CD4-positive, alpha-beta T cell treated with Interleukin-1 beta for 1 hour (primary cell): ENCODE data around the gene TXNRD2.
A peak's percentile ranks its signal among the peaks of the same experiment; 100 is the strongest.
"Not testable (repeated sequence)": the region's sequence is repeated elsewhere in the genome, so short reads cannot be mapped to it uniquely, and the experiment has no call there.

Source experiments
- DNase-seq, 2 donors: peaks; one replicate each; pipeline ENCODE4 v3.0.0-alpha.2; 2020 to 2022

TXNRD2 gene

GRCh38 chr22:19943082-19944026 is 1.7 kb upstream of the TXNRD2 start:
- no peak for DNase-seq

- DNase-seq = no peak
Observed at GRCh38 chr22:19942157-19943081, 801 bp upstream of the TXNRD2 start.

- DNase-seq = no peak
Observed at GRCh38 chr22:19940536-19941364, 868 bp downstream of the TXNRD2 start.

GRCh38 chr22:19937616-19938473 is 3.8 kb downstream of the TXNRD2 start:
- no peak for DNase-seq

- no peak for DNase-seq
Observed at GRCh38 chr22:19936513-19936912, 5.1 kb downstream of the TXNRD2 start.

GRCh38 chr22:19935123-19935718 is 6.4 kb downstream of the TXNRD2 start:
- not testable (repeated sequence) for DNase-seq

GRCh38 chr22:19933341-19934241 is 8.0 kb downstream of the TXNRD2 start:
- DNase-seq = no peak

- peak in 1 of 2 donors; percentile 19 for DNase-seq
Observed at GRCh38 chr22:19932367-19933206, 9.0 kb downstream of the TXNRD2 start.

GRCh38 chr22:19931514-19931913 is 10.1 kb downstream of the TXNRD2 start:
- DNase-seq = no peak

- no peak for DNase-seq
Observed at GRCh38 chr22:19930551-19931486, 10.8 kb downstream of the TXNRD2 start.

GRCh38 chr22:19929586-19930550 is 11.8 kb downstream of the TXNRD2 start:
- DNase-seq = no peak

GRCh38 chr22:19928207-19928606 is 13.4 kb downstream of the TXNRD2 start:
- no peak for DNase-seq

- no peak for DNase-seq
Observed at GRCh38 chr22:19927696-19928095, 13.9 kb downstream of the TXNRD2 start.

- DNase-seq = not testable (repeated sequence)
Observed at GRCh38 chr22:19926028-19926427, 15.6 kb downstream of the TXNRD2 start.

- DNase-seq = no peak
Observed at GRCh38 chr22:19923914-19924513, 17.6 kb downstream of the TXNRD2 start.

GRCh38 chr22:19921544-19922081 is 20.0 kb downstream of the TXNRD2 start:
- no peak for DNase-seq
